Activated naive CD4-positive, alpha-beta T cell treated with anti-CD3 and anti-CD28 coated beads, Interleukin-2, amount 10 ng/mL, durations not matched to agents 7 days and 5 days (primary cell): ENCODE data around the gene CCR3.

Experiments
- CTCF ChIA-PET: fragments of 350-600 bp; sonication (Branson Sonifier 250); formaldehyde crosslinking; loops from one replicate; lab custom pipeline; 2021; ENCODE audit warnings: antibody characterized with exemption; lab: Charles Lee
- DNase-seq: peaks from one replicate; pipeline ENCODE4 v3.0.0-alpha.2; 2020
- H3K27ac Mint-ChIP-seq: one replicate; pipeline ENCODE4 v1.8.0; 2021; ENCODE audit warnings: mild to moderate bottlenecking, moderate library complexity, mixed read lengths
- H3K27me3 Mint-ChIP-seq: one replicate; pipeline ENCODE4 v1.8.0; 2021; ENCODE audit warnings: mild to moderate bottlenecking, mixed read lengths
- H3K36me3 Mint-ChIP-seq: one replicate; pipeline ENCODE4 v1.8.0; 2021; ENCODE audit warnings: mixed read lengths
- H3K4me1 Mint-ChIP-seq: one replicate; pipeline ENCODE4 v1.8.0; 2021; ENCODE audit warnings: mixed read lengths
- H3K4me3 Mint-ChIP-seq: one replicate; pipeline ENCODE4 v1.8.0; 2021; ENCODE audit warnings: mild to moderate bottlenecking, moderate library complexity, mixed read lengths
- H3K9me3 Mint-ChIP-seq: one replicate; pipeline ENCODE4 v1.8.0; 2021; ENCODE audit warnings: mixed read lengths

CCR3 gene

GRCh38 chr3:46209053-46209452, 33.2 kb upstream of the CCR3 start:
- Mint-ChIP-seq H3K4me3 (no peak overlapping the region), H3K36me3 (peaks cover 6% of the 10 kb centered on the region), H3K9me3 (no peaks in the 10 kb centered on the region), H3K4me1 (peaks cover 52% of the 10 kb centered on the region), H3K27ac (peak overlapping the region; percentile 53), H3K27me3 (peaks cover 12% of the 10 kb centered on the region)
- CTCF ChIA-PET = interaction anchor here (0.7 to 7.0 kb wide), 27 partner anchors 11 to 377 kb away, joined by 3 to 94 read pairs (median 4); partner anchors contain the start of genes CCR2 and CCR5
- no peak for DNase-seq

- Mint-ChIP-seq H3K27me3 (peaks cover 8% of the 10 kb centered on the region), H3K4me3 (no peak overlapping the region), H3K4me1 (peaks cover 51% of the 10 kb centered on the region), H3K27ac (no peak overlapping the region), H3K9me3 (no peaks in the 10 kb centered on the region), H3K36me3 (peaks cover 6% of the 10 kb centered on the region)
- CTCF ChIA-PET = interaction anchor here (0.7 to 7.0 kb wide), 11 partner anchors 13 to 378 kb away, joined by 3 to 94 read pairs (median 6); partner anchors contain the start of genes CCR3 and CCR5
- DNase-seq = no peak
Observed at GRCh38 chr3:46209746-46210470, 32.4 kb upstream of the CCR3 start.

GRCh38 chr3:46212101-46212500, 30.2 kb upstream of the CCR3 start:
- CTCF ChIA-PET = interaction anchor here (0.9 kb wide), 1 partner anchor 163 kb away, joined by 3 read pairs; no protein-coding TSS in a partner anchor
- peaks cover 4% of the 10 kb centered on the region for H3K36me3 Mint-ChIP-seq
- no peak overlapping the region for H3K27ac Mint-ChIP-seq

GRCh38 chr3:46213201-46213600, 29.1 kb upstream of the CCR3 start:
- DNase-seq = peak; percentile 36
- H3K4me1 Mint-ChIP-seq = peaks cover 34% of the 10 kb centered on the region

More at GRCh38 chr3:46212101-46212500, 30.2 kb upstream of the CCR3 start:
- Mint-ChIP-seq H3K4me3 (no peak overlapping the region), H3K4me1 (peaks cover 36% of the 10 kb centered on the region), H3K27me3 (peaks cover 4% of the 10 kb centered on the region), H3K9me3 (no peaks in the 10 kb centered on the region)
- no peak for DNase-seq

GRCh38 chr3:46214751-46215352, 27.4 kb upstream of the CCR3 start:
- Mint-ChIP-seq H3K4me3 (no peak overlapping the region), H3K27ac (no peak overlapping the region), H3K4me1 (peaks cover 21% of the 10 kb centered on the region), H3K9me3 (peaks cover 8% of the 10 kb centered on the region), H3K27me3 (peaks cover 8% of the 10 kb centered on the region), H3K36me3 (peaks cover 11% of the 10 kb centered on the region)
- DNase-seq = peak; percentile 40
- CTCF ChIA-PET = interaction anchor here (0.9 to 7.2 kb wide), 18 partner anchors 11 to 276 kb away, joined by 3 to 228 read pairs (median 4); partner anchors contain the start of genes CCR2 and CCR5

More at GRCh38 chr3:46213201-46213600, 29.1 kb upstream of the CCR3 start:
- Mint-ChIP-seq H3K4me3 (no peak overlapping the region), H3K9me3 (no peaks in the 10 kb centered on the region), H3K27me3 (peaks cover 4% of the 10 kb centered on the region), H3K36me3 (peaks cover 8% of the 10 kb centered on the region), H3K27ac (no peak overlapping the region)
- CTCF ChIA-PET = interaction anchor here (0.6 to 7.2 kb wide), 12 partner anchors 26 to 276 kb away, joined by 3 to 228 read pairs (median 6); partner anchors contain the start of gene CCR5

GRCh38 chr3:46215810-46216414, 26.3 kb upstream of the CCR3 start:
- DNase-seq = no peak
- Mint-ChIP-seq H3K27me3 (peaks cover 9% of the 10 kb centered on the region), H3K27ac (no peak overlapping the region), H3K9me3 (peaks cover 14% of the 10 kb centered on the region), H3K36me3 (peaks cover 12% of the 10 kb centered on the region), H3K4me1 (peaks cover 15% of the 10 kb centered on the region), H3K4me3 (no peak overlapping the region)
- CTCF ChIA-PET = interaction anchor here (0.8 to 7.2 kb wide), 14 partner anchors 10 to 277 kb away, joined by 3 to 228 read pairs (median 4); partner anchors contain the start of gene CCR5

GRCh38 chr3:46218196-46218709, 24.0 kb upstream of the CCR3 start:
- peaks cover 27% of the 10 kb centered on the region for H3K4me1 Mint-ChIP-seq
- H3K27me3 Mint-ChIP-seq = peaks cover 23% of the 10 kb centered on the region
- H3K36me3 Mint-ChIP-seq = peaks cover 12% of the 10 kb centered on the region
- no peak for DNase-seq
- no peak overlapping the region for H3K27ac Mint-ChIP-seq
- no peak overlapping the region for H3K4me3 Mint-ChIP-seq
- CTCF ChIA-PET = interaction anchor here (1.6 to 7.2 kb wide), 2 partner anchors 58 to 155 kb away, joined by 5 to 228 read pairs; partner anchors contain the start of gene CCR5
- peaks cover 14% of the 10 kb centered on the region for H3K9me3 Mint-ChIP-seq

GRCh38 chr3:46221391-46221790, 20.9 kb upstream of the CCR3 start:
- H3K27me3 Mint-ChIP-seq = peaks cover 33% of the 10 kb centered on the region
- peaks cover 10% of the 10 kb centered on the region for H3K36me3 Mint-ChIP-seq
- no peak overlapping the region for H3K4me3 Mint-ChIP-seq
- DNase-seq = no peak
- CTCF ChIA-PET = interaction anchor here (1.1 to 1.2 kb wide), 2 partner anchors 151 to 156 kb away, joined by 3 to 5 read pairs; no protein-coding TSS in a partner anchor
- H3K9me3 Mint-ChIP-seq = peaks cover 17% of the 10 kb centered on the region
- no peak overlapping the region for H3K27ac Mint-ChIP-seq
- H3K4me1 Mint-ChIP-seq = peaks cover 27% of the 10 kb centered on the region

GRCh38 chr3:46221938-46222337, 20.3 kb upstream of the CCR3 start:
- peaks cover 24% of the 10 kb centered on the region for H3K4me1 Mint-ChIP-seq
- no peak overlapping the region for H3K4me3 Mint-ChIP-seq
- CTCF ChIA-PET = interaction anchor here (1.1 kb wide), 1 partner anchor 156 kb away, joined by 3 read pairs; no protein-coding TSS in a partner anchor
- H3K27ac Mint-ChIP-seq = no peak overlapping the region
- DNase-seq = no peak
- H3K27me3 Mint-ChIP-seq = peaks cover 38% of the 10 kb centered on the region
- H3K9me3 Mint-ChIP-seq = peaks cover 20% of the 10 kb centered on the region
- peaks cover 12% of the 10 kb centered on the region for H3K36me3 Mint-ChIP-seq

GRCh38 chr3:46222435-46223161, 19.7 kb upstream of the CCR3 start:
- Mint-ChIP-seq H3K27me3 (peaks cover 40% of the 10 kb centered on the region), H3K9me3 (peaks cover 20% of the 10 kb centered on the region), H3K36me3 (peaks cover 11% of the 10 kb centered on the region), H3K27ac (no peak overlapping the region), H3K4me3 (no peak overlapping the region), H3K4me1 (peaks cover 19% of the 10 kb centered on the region)
- CTCF ChIA-PET = interaction anchor here (1.4 kb wide), 1 partner anchor 14 kb away, joined by 4 read pairs; no protein-coding TSS in a partner anchor
- DNase-seq = no peak

- no peak overlapping the region for H3K4me3 Mint-ChIP-seq
- H3K27ac Mint-ChIP-seq = no peak overlapping the region
- CTCF ChIA-PET = interaction anchor here (1.2 to 1.7 kb wide), 3 partner anchors 135 to 150 kb away, joined by 5 to 7 read pairs (median 5); no protein-coding TSS in a partner anchor
- H3K27me3 Mint-ChIP-seq = peaks cover 43% of the 10 kb centered on the region
- no peak for DNase-seq
- H3K9me3 Mint-ChIP-seq = peaks cover 5% of the 10 kb centered on the region
- peaks cover 12% of the 10 kb centered on the region for H3K4me1 Mint-ChIP-seq
- H3K36me3 Mint-ChIP-seq = peaks cover 2% of the 10 kb centered on the region
Observed at GRCh38 chr3:46228260-46229242, 13.7 kb upstream of the CCR3 start.

GRCh38 chr3:46231323-46231722, 10.9 kb upstream of the CCR3 start:
- Mint-ChIP-seq H3K9me3 (peaks cover 3% of the 10 kb centered on the region), H3K36me3 (peaks cover 2% of the 10 kb centered on the region), H3K4me1 (peaks cover 12% of the 10 kb centered on the region), H3K27me3 (peaks cover 51% of the 10 kb centered on the region), H3K27ac (no peak overlapping the region), H3K4me3 (no peak overlapping the region)
- CTCF ChIA-PET = interaction anchor here (0.8 to 1.0 kb wide), 2 partner anchors 16 to 144 kb away, joined by 3 read pairs; no protein-coding TSS in a partner anchor
- DNase-seq = no peak
